ENCODE measurements around the gene SOWAHA. TPM values are rescaled to one million over a fixed set of nuclear protein-coding genes. Genes with fewer than 3 reads are reported as not detected.

The SOWAHA gene
- total RNA-seq, 1 experiment from 2014 or later: 0.20 TPM

DNA sequence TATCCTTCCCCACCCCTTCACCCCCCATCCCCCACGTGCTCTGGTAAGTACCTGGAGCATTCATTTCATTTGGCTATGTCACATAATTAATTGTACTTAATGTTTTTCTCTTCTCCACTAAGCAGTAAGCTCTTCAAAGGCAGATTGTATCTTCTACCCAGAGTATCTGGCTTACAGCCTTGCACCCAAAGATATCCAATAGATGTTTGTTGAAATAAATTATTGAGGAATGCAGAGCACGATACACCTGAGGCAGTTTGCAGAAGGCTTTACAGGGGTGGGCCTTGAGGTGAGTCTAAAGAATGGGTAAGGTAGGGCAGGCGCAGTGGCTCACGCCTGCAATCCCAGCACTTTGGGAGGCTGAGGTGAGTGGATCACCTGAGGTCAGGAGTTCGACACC is 2.5 kb upstream of the SOWAHA start:
- Histone ChIP-seq H2AK5ac (ENCODE audit: insufficient read length, low read length) (no peak overlapping the region), H4K8ac (replicated peaks; ENCODE audit: insufficient read length, low read depth, low read length) (no peak overlapping the region), H3K79me1 (ENCODE audit: insufficient read depth, low read depth, low read length, poor library complexity, severe bottlenecking) (no peaks in the 10 kb centered on the region), H2BK120ac (ENCODE audit: low read depth, low read length, poor library complexity, severe bottlenecking) (no peak overlapping the region), H3K4me1 (ENCODE audit: insufficient read depth, low read length) (no peaks in the 10 kb centered on the region), H3K9me3 (ENCODE audit: control insufficient read depth, low read depth, low read length) (no peaks in the 10 kb centered on the region), H4K5ac (ENCODE audit: insufficient read length, low read depth, low read length) (no peak overlapping the region), H3K23me2 (ENCODE audit: insufficient read length, low read depth, low read length, poor library complexity, severe bottlenecking) (no peaks in the 10 kb centered on the region), H3K56ac (ENCODE audit: insufficient read length, low read depth, low read length) (no peak overlapping the region), H2BK20ac (ENCODE audit: low read depth, low read length, poor library complexity, severe bottlenecking) (no peak overlapping the region), H3K27me3 (ENCODE audit: insufficient read depth, low read length) (peaks cover 32% of the 10 kb centered on the region), H3K23ac (ENCODE audit: insufficient read length, low read depth, low read length) (no peak overlapping the region), H4K20me1 (ENCODE audit: control insufficient read depth, insufficient read depth, insufficient read length) (no peaks in the 10 kb centered on the region), H3K27ac (ENCODE audit: insufficient read length, low read depth, low read length) (no peak overlapping the region), H3T11ph (ENCODE audit: low read length) (no peak overlapping the region), H3K14ac (ENCODE audit: insufficient read depth, low read length) (no peak overlapping the region), H2BK12ac (ENCODE audit: insufficient read length, low read depth, low read length) (no peak overlapping the region), H4K91ac (ENCODE audit: insufficient read length, low read depth, low read length) (no peak overlapping the region), H3K79me2 (ENCODE audit: insufficient read depth, low read length) (no peaks in the 10 kb centered on the region), H2AFZ (ENCODE audit: low read length) (no peak overlapping the region), H3K4ac (ENCODE audit: low read depth, low read length) (no peak overlapping the region), H2BK15ac (ENCODE audit: low read depth, low read length) (no peak overlapping the region), H2BK5ac (ENCODE audit: insufficient read length, low read length) (no peak overlapping the region), H3K4me2 (ENCODE audit: insufficient read depth, insufficient read length, low read length) (no peak overlapping the region), H3K9ac (ENCODE audit: extremely low read depth, insufficient read length, low read length) (no peak overlapping the region), H3K18ac (ENCODE audit: insufficient read length, low read depth, low read length) (no peak overlapping the region)
- peaks cover 0 to 4% of the 10 kb centered on the region in 2 experiments; a peak in 3 of 5 replicates for H3K9me3 Mint-ChIP-seq
- WGBS (ENCODE audit: extremely low coverage, insufficient read length, low lambda C conversion rate): no CpG with 5 or more reads among the region's 5 CpGs
- no peak for DNase-seq
- TF ChIP-seq, protein P1, sequence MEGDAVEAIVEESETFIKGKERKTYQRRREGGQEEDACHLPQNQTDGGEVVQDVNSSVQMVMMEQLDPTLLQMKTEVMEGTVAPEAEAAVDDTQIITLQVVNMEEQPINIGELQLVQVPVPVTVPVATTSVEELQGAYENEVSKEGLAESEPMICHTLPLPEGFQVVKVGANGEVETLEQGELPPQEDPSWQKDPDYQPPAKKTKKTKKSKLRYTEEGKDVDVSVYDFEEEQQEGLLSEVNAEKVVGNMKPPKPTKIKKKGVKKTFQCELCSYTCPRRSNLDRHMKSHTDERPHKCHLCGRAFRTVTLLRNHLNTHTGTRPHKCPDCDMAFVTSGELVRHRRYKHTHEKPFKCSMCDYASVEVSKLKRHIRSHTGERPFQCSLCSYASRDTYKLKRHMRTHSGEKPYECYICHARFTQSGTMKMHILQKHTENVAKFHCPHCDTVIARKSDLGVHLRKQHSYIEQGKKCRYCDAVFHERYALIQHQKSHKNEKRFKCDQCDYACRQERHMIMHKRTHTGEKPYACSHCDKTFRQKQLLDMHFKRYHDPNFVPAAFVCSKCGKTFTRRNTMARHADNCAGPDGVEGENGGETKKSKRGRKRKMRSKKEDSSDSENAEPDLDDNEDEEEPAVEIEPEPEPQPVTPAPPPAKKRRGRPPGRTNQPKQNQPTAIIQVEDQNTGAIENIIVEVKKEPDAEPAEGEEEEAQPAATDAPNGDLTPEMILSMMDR (conservative IDR thresholded peaks at IDR 0.05): no peak
- peaks cover 64% of the 10 kb centered on the region for H3K27me3 Mint-ChIP-seq (ENCODE audit: low read depth)
- peaks cover 0 to 4% (median 0%) of the 10 kb centered on the region in 3 experiments; a peak in 3 of 7 replicates for H3K36me3 Mint-ChIP-seq (ENCODE audit: insufficient read depth in 1 of 3, low read depth in 3 of 3)
- H3K4me1 Mint-ChIP-seq: peaks cover 13 to 26% of the 10 kb centered on the region in 2 experiments
- H3K4me3 Mint-ChIP-seq: no peak overlapping the region
- H3K27ac Mint-ChIP-seq: no peak overlapping the region
